Subcutaneous adipose tissue (tissue), 4 donors: Measurements from ENCODE around the gene RFTN1. TPM values are rescaled to one million over a fixed set of nuclear protein-coding genes. Genes with fewer than 3 reads are reported as not detected.

Experiments
- total RNA-seq, 4 donors: library from RNA; depleted of rRNA; stranded (reverse); fragments of >200 nt; gene quantifications; one replicate each; pipeline ENCODE4 v1.1.0, GENCODE V29; 2016
- TF ChIP-seq, protein P1 (sequence below): fragments of 450-650 bp; IDR thresholded peaks from one replicate; pipeline ENCODE4 v1.5.1; 2016; ENCODE audit warnings: low read depth, mild to moderate bottlenecking, control low read depth, antibody characterized with exemption, moderate library complexity

RFTN1 gene
- total RNA-seq, 4 donors from 2014 or later: 58.1 to 116 (median 97.4) TPM

DNA sequence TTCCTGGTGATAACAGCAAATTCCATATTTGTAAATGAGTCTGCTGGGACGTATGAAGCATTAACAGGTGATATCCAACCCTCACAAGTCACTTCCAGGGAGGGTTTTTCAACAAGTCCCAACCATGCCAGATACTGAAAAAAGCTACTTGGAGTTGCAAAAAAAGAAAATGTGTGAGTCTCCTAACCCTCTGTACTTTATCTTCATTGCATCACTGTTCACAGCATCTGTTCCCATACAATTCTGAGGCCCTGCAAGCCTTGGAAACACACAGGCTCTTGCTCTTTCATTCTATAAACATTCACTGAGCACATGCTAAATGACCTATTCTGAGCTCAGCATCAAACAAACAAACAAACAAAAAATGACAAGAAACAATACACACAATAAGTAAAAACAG lies 120.8 kb downstream of the RFTN1 start:
- TF ChIP-seq, protein P1, sequence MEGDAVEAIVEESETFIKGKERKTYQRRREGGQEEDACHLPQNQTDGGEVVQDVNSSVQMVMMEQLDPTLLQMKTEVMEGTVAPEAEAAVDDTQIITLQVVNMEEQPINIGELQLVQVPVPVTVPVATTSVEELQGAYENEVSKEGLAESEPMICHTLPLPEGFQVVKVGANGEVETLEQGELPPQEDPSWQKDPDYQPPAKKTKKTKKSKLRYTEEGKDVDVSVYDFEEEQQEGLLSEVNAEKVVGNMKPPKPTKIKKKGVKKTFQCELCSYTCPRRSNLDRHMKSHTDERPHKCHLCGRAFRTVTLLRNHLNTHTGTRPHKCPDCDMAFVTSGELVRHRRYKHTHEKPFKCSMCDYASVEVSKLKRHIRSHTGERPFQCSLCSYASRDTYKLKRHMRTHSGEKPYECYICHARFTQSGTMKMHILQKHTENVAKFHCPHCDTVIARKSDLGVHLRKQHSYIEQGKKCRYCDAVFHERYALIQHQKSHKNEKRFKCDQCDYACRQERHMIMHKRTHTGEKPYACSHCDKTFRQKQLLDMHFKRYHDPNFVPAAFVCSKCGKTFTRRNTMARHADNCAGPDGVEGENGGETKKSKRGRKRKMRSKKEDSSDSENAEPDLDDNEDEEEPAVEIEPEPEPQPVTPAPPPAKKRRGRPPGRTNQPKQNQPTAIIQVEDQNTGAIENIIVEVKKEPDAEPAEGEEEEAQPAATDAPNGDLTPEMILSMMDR: no peak

GRCh38 chr3:16392065-16392464 lies 121.4 kb downstream of the RFTN1 start:
- TF ChIP-seq, protein P1: no peak

- TF ChIP-seq, protein P1: no peak
These were observed 122.9 kb downstream of the RFTN1 start for GRCh38 chr3:16390581-16390980.

DNA sequence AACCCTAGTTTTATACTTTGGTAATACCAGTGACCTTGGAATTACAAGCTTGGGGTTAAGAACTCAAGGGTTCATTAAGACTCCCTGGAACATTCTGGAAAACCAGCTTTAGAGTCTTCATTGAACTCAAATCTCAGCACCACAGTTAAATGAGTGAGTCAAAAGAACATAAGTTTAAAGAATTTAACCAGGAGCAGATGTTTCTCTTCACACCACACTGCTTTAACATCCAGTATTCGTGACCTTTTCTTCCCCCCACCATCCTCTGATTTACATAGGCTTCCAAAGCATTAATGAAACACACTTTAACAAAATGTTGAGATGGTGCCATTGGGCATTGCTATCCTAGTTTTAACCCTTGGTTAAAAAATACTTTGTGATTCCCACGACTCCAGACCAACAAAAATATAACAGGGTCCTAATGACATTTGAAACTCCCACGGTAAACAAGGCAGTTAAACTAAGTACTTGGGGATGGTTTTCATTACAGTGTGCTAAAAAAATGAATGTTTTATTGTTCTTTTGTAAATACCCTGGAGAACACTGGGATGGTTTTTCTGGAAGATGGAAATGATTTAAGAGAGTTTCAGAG lies 124.6 kb downstream of the RFTN1 start:
- TF ChIP-seq, protein P1: no peak

- TF ChIP-seq, protein P1: no peak
These were observed 126.9 kb downstream of the RFTN1 start for GRCh38 chr3:16386561-16386960.

- TF ChIP-seq, protein P1: no peak
These were observed 128.3 kb downstream of the RFTN1 start for GRCh38 chr3:16385151-16385550.

DNA sequence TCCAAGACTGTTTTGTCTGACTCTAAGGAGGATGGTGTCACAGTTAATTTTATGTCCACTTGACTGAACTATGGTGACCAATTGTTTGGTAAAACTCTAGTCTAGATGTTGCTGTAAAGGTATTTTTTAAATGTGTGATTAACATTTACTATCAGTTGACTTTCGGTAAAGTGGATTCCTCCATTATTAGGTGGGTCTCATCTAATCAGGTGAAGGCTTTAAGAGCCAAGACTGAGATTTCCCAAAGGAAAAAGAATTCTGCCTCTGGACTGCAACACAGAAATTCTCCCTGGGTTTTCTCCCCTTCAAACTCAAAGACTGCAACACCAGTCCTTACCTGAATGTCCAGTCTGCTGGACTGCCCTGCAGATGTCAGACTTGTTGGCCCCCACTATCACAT lies 129.6 kb downstream of the RFTN1 start:
- TF ChIP-seq, protein P1: no peak
